ENCODE data around the gene MTG1. TPM values are rescaled to one million over a fixed set of nuclear protein-coding genes. Genes with fewer than 3 reads are reported as not detected.

The MTG1 gene
- total RNA-seq, 2 donors from 2014 or later, result 18.8 to 23.2 TPM

GRCh38 chr10:133455196-133455595 lies 61.2 kb downstream of the MTG1 start:
- ATAC-seq (no peak), DNase-seq (no peak)
- intact Hi-C loops (cut with DNase I), result no loop called here

GRCh38 chr10:133455611-133456031 lies 61.7 kb downstream of the MTG1 start:
- ATAC-seq (no peak), DNase-seq (no peak)
- intact Hi-C loops (cut with DNase I), result no loop called here

GRCh38 chr10:133456041-133456951 lies 62.3 kb downstream of the MTG1 start:
- no peak for DNase-seq
- ATAC-seq, result no peak
- intact Hi-C loops (cut with DNase I), result no loop called here

- intact Hi-C loops (cut with DNase I), result no loop called here
- ATAC-seq (no peak), DNase-seq (no peak)
Observed at GRCh38 chr10:133457100-133457841, 63.3 kb downstream of the MTG1 start.

- no peak for ATAC-seq
- intact Hi-C loops (cut with DNase I), result no loop called here
- no peak for DNase-seq
Observed at GRCh38 chr10:133458021-133458709, 64.2 kb downstream of the MTG1 start.

- no peak for ATAC-seq
- DNase-seq, result no peak
- intact Hi-C loops (cut with DNase I), result no loop called here
Observed at GRCh38 chr10:133458710-133459453, 64.9 kb downstream of the MTG1 start.

GRCh38 chr10:133459454-133460207 lies 65.7 kb downstream of the MTG1 start:
- DNase-seq, result no peak
- intact Hi-C loops (cut with DNase I), result no loop called here
- ATAC-seq, result no peak

GRCh38 chr10:133460208-133460769 lies 66.3 kb downstream of the MTG1 start:
- intact Hi-C loops (cut with DNase I), result no loop called here
- ATAC-seq (no peak), DNase-seq (no peak)

GRCh38 chr10:133461027-133461426 lies 67.1 kb downstream of the MTG1 start:
- no peak for ATAC-seq
- no peak for DNase-seq
- intact Hi-C loops (cut with DNase I), result no loop called here

- intact Hi-C loops (cut with DNase I), result no loop called here
Observed at GRCh38 chr10:133461841-133462240, 67.9 kb downstream of the MTG1 start.

GRCh38 chr10:133462512-133463305 lies 68.8 kb downstream of the MTG1 start:
- intact Hi-C loops (cut with DNase I), result no loop called here
- no peak for ATAC-seq
- DNase-seq, result no peak

More at GRCh38 chr10:133461841-133462240, 67.9 kb downstream of the MTG1 start:
- no peak for DNase-seq
- no peak for ATAC-seq

GRCh38 chr10:133464582-133465031 lies 70.7 kb downstream of the MTG1 start:
- ATAC-seq (no peak), DNase-seq (no peak)
- intact Hi-C loops (cut with DNase I), result no loop called here

GRCh38 chr10:133465191-133465949 lies 71.4 kb downstream of the MTG1 start:
- no peak for ATAC-seq
- intact Hi-C loops (cut with DNase I), result no loop called here
- DNase-seq, result no peak

GRCh38 chr10:133465950-133466474 lies 72.1 kb downstream of the MTG1 start:
- intact Hi-C loops (cut with DNase I), result no loop called here

GRCh38 chr10:133466683-133467275 lies 72.8 kb downstream of the MTG1 start:
- no peak for DNase-seq
- ATAC-seq, result no peak

More at GRCh38 chr10:133465950-133466474, 72.1 kb downstream of the MTG1 start:
- ATAC-seq, result no peak
- no peak for DNase-seq

More at GRCh38 chr10:133466683-133467275, 72.8 kb downstream of the MTG1 start:
- intact Hi-C loops (cut with DNase I), result no loop called here
